Measurements from ENCODE around the gene EXO5.

DNA sequence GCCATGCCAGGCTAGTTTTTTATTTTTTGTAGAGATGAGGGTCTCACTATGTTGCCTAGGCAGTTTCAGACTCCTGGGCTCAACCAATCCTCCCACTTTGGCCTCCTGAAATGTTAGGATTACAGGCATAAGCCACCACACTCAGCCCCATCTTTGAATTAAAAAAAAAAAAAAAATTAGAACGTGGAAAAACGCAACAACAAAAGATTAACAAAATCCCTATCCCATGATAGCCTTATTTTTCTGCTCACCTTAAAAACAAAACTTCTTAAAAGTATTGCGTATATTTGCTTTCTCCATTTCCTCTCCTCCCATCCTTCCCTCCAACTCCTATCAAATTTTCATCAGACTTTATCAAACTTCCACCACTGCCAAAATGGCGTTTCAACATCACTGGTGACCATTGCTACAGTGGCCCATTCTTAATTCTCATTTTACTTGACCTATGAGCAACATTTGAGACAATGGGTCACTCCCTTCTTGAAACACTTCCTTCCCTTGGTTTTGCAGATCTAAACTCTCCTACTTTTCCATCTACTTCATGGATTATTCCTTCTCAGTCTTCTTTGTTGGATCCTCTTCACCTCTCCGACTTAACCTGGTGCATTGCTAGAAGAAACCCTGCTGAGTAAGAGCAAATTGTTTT, 22.3 kb downstream of the EXO5 start:
- TF ChIP-seq, protein P1, sequence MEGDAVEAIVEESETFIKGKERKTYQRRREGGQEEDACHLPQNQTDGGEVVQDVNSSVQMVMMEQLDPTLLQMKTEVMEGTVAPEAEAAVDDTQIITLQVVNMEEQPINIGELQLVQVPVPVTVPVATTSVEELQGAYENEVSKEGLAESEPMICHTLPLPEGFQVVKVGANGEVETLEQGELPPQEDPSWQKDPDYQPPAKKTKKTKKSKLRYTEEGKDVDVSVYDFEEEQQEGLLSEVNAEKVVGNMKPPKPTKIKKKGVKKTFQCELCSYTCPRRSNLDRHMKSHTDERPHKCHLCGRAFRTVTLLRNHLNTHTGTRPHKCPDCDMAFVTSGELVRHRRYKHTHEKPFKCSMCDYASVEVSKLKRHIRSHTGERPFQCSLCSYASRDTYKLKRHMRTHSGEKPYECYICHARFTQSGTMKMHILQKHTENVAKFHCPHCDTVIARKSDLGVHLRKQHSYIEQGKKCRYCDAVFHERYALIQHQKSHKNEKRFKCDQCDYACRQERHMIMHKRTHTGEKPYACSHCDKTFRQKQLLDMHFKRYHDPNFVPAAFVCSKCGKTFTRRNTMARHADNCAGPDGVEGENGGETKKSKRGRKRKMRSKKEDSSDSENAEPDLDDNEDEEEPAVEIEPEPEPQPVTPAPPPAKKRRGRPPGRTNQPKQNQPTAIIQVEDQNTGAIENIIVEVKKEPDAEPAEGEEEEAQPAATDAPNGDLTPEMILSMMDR (IDR thresholded peaks at IDR 0.05; ENCODE audit: borderline replicate concordance, extremely low read depth, low read length, poor library complexity, severe bottlenecking) = no peak
- TF ChIP-seq EZH2 (IDR thresholded peaks at IDR 0.05; ENCODE audit: borderline replicate concordance, low read depth, low read length, severe bottlenecking) = no peak

All from DND-41 (cell line).